NCI-H1694 treated with DMSO at 0.1 percent for 48 hours (cell line): ENCODE results near the gene PAK1IP1.
"Not testable (repeated sequence)": the region's sequence is repeated elsewhere in the genome, so short reads cannot be mapped to it uniquely, and the experiment has no call there.

Source experiments
- DNase-seq: peaks from one replicate; lab custom pipeline; 2025; lab: John Stamatoyannopoulos, UW

PAK1IP1 gene

DNA sequence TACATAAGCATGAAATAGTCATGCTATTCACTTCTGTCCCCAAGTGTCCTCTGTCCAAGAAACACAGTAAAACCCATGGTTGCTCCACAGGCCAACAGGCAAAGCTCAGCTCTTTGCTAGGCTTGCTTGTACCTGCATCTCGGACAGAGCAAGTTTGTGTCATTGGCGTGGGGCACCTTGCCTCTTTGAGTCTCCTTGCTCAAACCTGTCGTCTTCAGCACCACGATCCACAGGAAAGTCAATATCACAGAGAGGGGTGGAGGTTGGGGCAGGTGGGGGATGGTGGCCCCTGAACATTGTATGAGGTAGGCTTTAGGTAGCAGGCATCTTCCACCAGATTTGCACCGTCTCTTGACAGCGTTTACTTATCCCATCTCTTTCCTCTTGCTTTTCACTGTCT is 48.7 kb downstream of the PAK1IP1 start:
- DNase-seq: no peak

- DNase-seq: no peak
Measured at GRCh38 chr6:10745116-10745515, 50.3 kb downstream of the PAK1IP1 start.

- no peak for DNase-seq
Measured at GRCh38 chr6:10746915-10747250, 52.1 kb downstream of the PAK1IP1 start.

- peak; percentile 93 for DNase-seq
Measured at GRCh38 chr6:10747251-10747972, 52.6 kb downstream of the PAK1IP1 start, which contains the start of gene TMEM14B. TMEM14B (plus strand) TSS chr6:10747805; CDS start chr6:10749246, 1,441 bp downstream.

- DNase-seq: no peak
Measured at GRCh38 chr6:10749734-10750133, 55.0 kb downstream of the PAK1IP1 start.

- not testable (repeated sequence) for DNase-seq
Measured at GRCh38 chr6:10750568-10750967, 55.8 kb downstream of the PAK1IP1 start.

GRCh38 chr6:10751757-10752156 is 57.0 kb downstream of the PAK1IP1 start:
- not testable (repeated sequence) for DNase-seq

- no peak for DNase-seq
Measured at GRCh38 chr6:10756085-10756484, 61.3 kb downstream of the PAK1IP1 start.
